SK-N-SH (cell line): Measurements from ENCODE around the gene ME3. TPM values are rescaled to one million over a fixed set of nuclear protein-coding genes. Genes with fewer than 3 reads are reported as not detected.

Source experiments
- CTCF ChIA-PET: fragments of 300-600, 350-600 bp; formaldehyde crosslinking; extraction: SDS; loops from one replicate; lab custom pipeline; 2021; lab: Yijun Ruan, JAX
- POLR2A ChIA-PET: fragments of 350-600 bp; sonication (Branson Sonifier 250); formaldehyde crosslinking; extraction: SDS; loops from one replicate; lab custom pipeline; 2020; ENCODE audit warnings: antibody characterized with exemption, inconsistent platforms; lab: Yijun Ruan, JAX
- DNase-seq: peaks from one replicate; pipeline ENCODE4 v3.0.0; 2012
- H2AFZ ChIP-seq: fragments of 200-600 bp; sonication (generic); 2 replicates; pipeline ENCODE4 v1.8.1; 2016; ENCODE audit warnings: antibody characterized with exemption, mild to moderate bottlenecking, low read depth
- H3F3A ChIP-seq: fragments of 200-600 bp; sonication (generic); replicated peaks from 2 replicates; pipeline ENCODE3; 2016; ENCODE audit warnings: antibody characterized with exemption, mild to moderate bottlenecking; ENCODE audit not compliant: insufficient read depth
- H3K27ac ChIP-seq, 2 experiments: fragments of 200-500 bp in 1 of 2; fragments of 200-600 bp in 1 of 2; sonication (Bioruptor generic) in 1 of 2; sonication (generic), shearing (Covaris generic) in 1 of 2; 2 replicates each; pipeline versions ENCODE4 v1.5.1 to v1.6.1; 2014 to 2016; ENCODE audit warnings: low read depth in 2 of 2, inconsistent platforms in 1 of 2, low read length in 1 of 2, mild to moderate bottlenecking in 1 of 2, mixed read lengths in 1 of 2
- H3K27me3 ChIP-seq: fragments of 200-600 bp; sonication (generic), shearing (Covaris generic); 2 replicates; pipeline ENCODE4 v1.6.1; 2016; ENCODE audit warnings: mixed run types; ENCODE audit not compliant: insufficient read depth
- H3K36me3 ChIP-seq, 2 experiments: fragments of 200-500 bp in 1 of 2; fragments of 200-600 bp in 1 of 2; sonication (Bioruptor generic) in 1 of 2; sonication (generic) in 1 of 2; replicated peaks in 1 of 2; 2 replicates each; pipeline versions ENCODE3 to v1.5.1; 2014 to 2016; ENCODE audit warnings: low read length in 1 of 2, mild to moderate bottlenecking in 1 of 2; ENCODE audit not compliant: insufficient read depth in 2 of 2, control insufficient read depth in 1 of 2
- H3K4me1 ChIP-seq, 2 experiments: fragments of 200-500 bp in 1 of 2; fragments of 200-600 bp in 1 of 2; sonication (Bioruptor generic) in 1 of 2; sonication (generic), shearing (Covaris generic) in 1 of 2; 2 replicates each; pipeline versions ENCODE4 v1.5.1 to v1.6.1; 2014 to 2016; ENCODE audit warnings: low read depth in 1 of 2, low read length in 1 of 2, mixed run types in 1 of 2; ENCODE audit not compliant: insufficient read depth in 2 of 2, control insufficient read depth in 1 of 2
- H3K4me2 ChIP-seq: fragments of 200-600 bp; sonication (generic), shearing (Covaris generic); 2 replicates; pipeline ENCODE4 v1.6.1; 2017; ENCODE audit warnings: mixed run types
- H3K4me3 ChIP-seq, 2 experiments: fragments of 200-500 bp in 1 of 2; fragments of 200-600 bp in 1 of 2; sonication (Bioruptor generic) in 1 of 2; sonication (generic), shearing (Covaris generic) in 1 of 2; 2 replicates each; pipeline versions ENCODE4 v1.5.1 to v1.8.1; 2014 to 2016; ENCODE audit warnings: low read depth in 2 of 2, inconsistent platforms in 1 of 2, low read length in 1 of 2, mild to moderate bottlenecking in 1 of 2, mixed read lengths in 1 of 2, moderate library complexity in 1 of 2
- H3K79me2 ChIP-seq: fragments of 200-600 bp; sonication (generic); 2 replicates; pipeline ENCODE4 v1.8.1; 2017; ENCODE audit warnings: mild to moderate bottlenecking; ENCODE audit not compliant: insufficient read depth
- H3K9ac ChIP-seq: fragments of 200-600 bp; sonication (generic); 2 replicates; pipeline ENCODE4 v1.6.1; 2017; ENCODE audit warnings: mixed run types
- H3K9me2 ChIP-seq: fragments of 200-600 bp; sonication (generic); 2 replicates; pipeline ENCODE4 v1.6.1; 2017; ENCODE audit warnings: mixed run types
- H3K9me3 ChIP-seq: fragments of 200-600 bp; sonication (generic); 2 replicates; pipeline ENCODE4 v1.6.1; 2017; ENCODE audit warnings: mixed run types, mild to moderate bottlenecking, moderate library complexity
- H4K20me1 ChIP-seq: fragments of 200-600 bp; sonication (generic); 2 replicates; pipeline ENCODE4 v1.6.1; 2017; ENCODE audit warnings: mild to moderate bottlenecking, mixed run types; ENCODE audit not compliant: insufficient read depth
- ELF1 ChIP-seq: IDR thresholded peaks from 2 replicates; pipeline ENCODE4 v1.4.0; 2012
- EP300 ChIP-seq, 2 experiments: IDR thresholded peaks; 2 replicates each; pipeline versions ENCODE4 v1.4.0 to v1.6.1; 2012; ENCODE audit warnings: borderline replicate concordance in 1 of 2, low read depth in 1 of 2, low read length in 1 of 2
- FOXJ3 ChIP-seq: sonication (generic); formaldehyde crosslinking; IDR thresholded peaks from 2 replicates; pipeline ENCODE4 v1.5.1; 2020; ENCODE audit warnings: mild to moderate bottlenecking, missing genetic modification reagents
- FOXM1 ChIP-seq: IDR thresholded peaks from 2 replicates; pipeline ENCODE4 v1.4.0; 2012; ENCODE audit warnings: low read depth, mild to moderate bottlenecking
- GABPA ChIP-seq: IDR thresholded peaks from 2 replicates; pipeline ENCODE4 v1.4.0; 2012; ENCODE audit warnings: low read depth, mild to moderate bottlenecking
- JUND ChIP-seq: IDR thresholded peaks from 2 replicates; pipeline ENCODE4 v1.4.0; 2012
- MEF2A ChIP-seq: IDR thresholded peaks from 2 replicates; pipeline ENCODE4 v1.4.0; 2012; ENCODE audit warnings: low read depth, borderline replicate concordance
- MXI1 ChIP-seq: IDR thresholded peaks from 2 replicates; pipeline ENCODE4 v1.6.1; 2012; ENCODE audit warnings: mild to moderate bottlenecking, low read depth, low read length, improper control_type of control experiment
- POLR2AphosphoS5 ChIP-seq: IDR thresholded peaks from 2 replicates; pipeline ENCODE4 v1.6.1; 2012; ENCODE audit warnings: low read depth, low read length
- RAD21 ChIP-seq: IDR thresholded peaks from 2 replicates; pipeline ENCODE4 v1.6.1; 2012; ENCODE audit warnings: mild to moderate bottlenecking, low read length
- RFX5 ChIP-seq: IDR thresholded peaks from 2 replicates; pipeline ENCODE4 v1.6.1; 2012; ENCODE audit warnings: mild to moderate bottlenecking, improper control_type of control experiment, low read length
- TAF1 ChIP-seq: IDR thresholded peaks from 2 replicates; pipeline ENCODE4 v1.6.1; 2012; ENCODE audit warnings: low read depth, mild to moderate bottlenecking, low read length, moderate library complexity, borderline replicate concordance
- TCF12 ChIP-seq: IDR thresholded peaks from 2 replicates; pipeline ENCODE4 v1.4.0; 2012
- WGBS: methylation state at CpG from one replicate; pipeline ENCODE4 v1.1.6; 2017; ENCODE audit warnings: low lambda C conversion rate; 5-methylcytosine and 5-hydroxymethylcytosine counted together
- polyA plus RNA-seq, 3 experiments: library from polyadenylated mRNA; depleted of rRNA; stranded (reverse); fragments of >200 nt; gene quantifications; 2 replicates each; pipeline ENCODE4 v1.2.3, GENCODE V29; 2012
- TF ChIP-seq, protein P1 (sequence below): IDR thresholded peaks from 2 replicates; pipeline ENCODE4 v1.4.0; 2012; ENCODE audit warnings: low read depth
- TF ChIP-seq, protein P2 (sequence below): IDR thresholded peaks from 2 replicates; pipeline ENCODE4 v1.6.1; 2012; ENCODE audit warnings: mild to moderate bottlenecking, low read depth, low read length, moderate library complexity
- TF ChIP-seq, protein P3 (sequence below): IDR thresholded peaks from 2 replicates; pipeline ENCODE4 v1.4.0; 2012; ENCODE audit warnings: low read depth, borderline replicate concordance

The ME3 gene
- polyA plus RNA-seq, 1 of the 3 experiments (the other 2 are of a cell fraction), result 22.0 TPM

DNA sequence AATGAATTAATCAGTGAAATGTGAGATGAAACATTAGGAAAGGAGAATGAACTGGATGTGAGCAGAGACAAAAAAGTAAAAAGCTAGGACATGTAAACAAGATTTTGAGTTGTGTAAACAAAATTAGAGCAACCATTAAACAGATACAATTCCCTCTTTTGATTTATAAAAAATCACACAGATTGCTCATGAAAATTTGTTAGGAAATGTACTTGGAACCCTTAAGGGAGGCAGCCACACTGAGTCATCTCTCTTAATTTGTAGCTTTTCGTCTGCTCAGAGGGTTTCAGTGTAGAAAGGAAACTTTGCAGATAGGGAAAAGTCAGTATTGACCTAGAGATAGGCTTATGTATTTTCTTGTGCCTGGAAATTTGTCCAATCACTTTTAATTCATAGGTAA, 49.6 kb upstream of the ME3 start:
- H3K9ac ChIP-seq, result peak overlapping the region; percentile 5; the same call in 1 of the 2 replicates

DNA sequence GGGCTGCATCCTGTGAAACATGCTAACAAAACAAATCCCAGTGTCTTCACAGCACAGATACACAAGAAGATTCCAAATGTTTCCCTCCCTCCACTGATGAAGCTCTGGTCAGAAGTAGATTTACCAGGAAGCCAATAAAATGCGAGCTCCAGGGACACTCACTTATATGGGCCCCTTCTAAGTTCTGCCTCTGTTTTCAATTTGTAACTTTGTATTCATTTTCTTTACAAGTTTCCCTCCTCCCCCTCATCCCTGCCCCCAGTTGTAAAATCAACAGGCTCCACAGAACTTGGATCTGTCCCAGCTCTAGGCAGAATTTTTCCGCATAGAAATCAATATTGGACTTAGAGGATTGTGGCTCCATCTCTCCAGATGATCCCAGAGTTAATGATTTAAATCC, 48.1 kb upstream of the ME3 start:
- ChIA-PET CTCF (no interaction called here), POLR2A (no interaction called here)
- H3K9ac ChIP-seq, result peak overlapping the region; percentile 48; the same call in 1 of the 2 replicates

More for the DNA sequence above, 49.6 kb upstream of the ME3 start:
- H2AFZ ChIP-seq, result no peak overlapping the region
- H3K36me3 ChIP-seq, result peaks cover 0 to 33% of the 10 kb centered on the region in 2 experiments
- H3F3A ChIP-seq, result peaks cover 36% of the 10 kb centered on the region
- 0 out of 2 replicates have a peak, but pooled peaks cover 8% of the 10 kb centered on the region for H3K79me2 ChIP-seq
- H3K9me2 ChIP-seq, result no peaks in the 10 kb centered on the region
- TF ChIP-seq ELF1, result no peak
- TF ChIP-seq EP300 (IDR thresholded peaks at IDR 0.05; ENCODE audit: borderline replicate concordance in 1 of 2, low read depth in 1 of 2, low read length in 1 of 2), result no peak
- TF ChIP-seq, protein P1, sequence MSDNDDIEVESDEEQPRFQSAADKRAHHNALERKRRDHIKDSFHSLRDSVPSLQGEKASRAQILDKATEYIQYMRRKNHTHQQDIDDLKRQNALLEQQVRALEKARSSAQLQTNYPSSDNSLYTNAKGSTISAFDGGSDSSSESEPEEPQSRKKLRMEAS, result no peak
- TF ChIP-seq POLR2AphosphoS5, result no peak
- no peak for TF ChIP-seq FOXJ3 (CRISPR knock-in tag)
- TF ChIP-seq TCF12, result no peak
- no peak for TF ChIP-seq RFX5
- TF ChIP-seq MXI1, result no peak
- no peak for TF ChIP-seq TAF1
- no peak for TF ChIP-seq GABPA
- TF ChIP-seq, protein P2, sequence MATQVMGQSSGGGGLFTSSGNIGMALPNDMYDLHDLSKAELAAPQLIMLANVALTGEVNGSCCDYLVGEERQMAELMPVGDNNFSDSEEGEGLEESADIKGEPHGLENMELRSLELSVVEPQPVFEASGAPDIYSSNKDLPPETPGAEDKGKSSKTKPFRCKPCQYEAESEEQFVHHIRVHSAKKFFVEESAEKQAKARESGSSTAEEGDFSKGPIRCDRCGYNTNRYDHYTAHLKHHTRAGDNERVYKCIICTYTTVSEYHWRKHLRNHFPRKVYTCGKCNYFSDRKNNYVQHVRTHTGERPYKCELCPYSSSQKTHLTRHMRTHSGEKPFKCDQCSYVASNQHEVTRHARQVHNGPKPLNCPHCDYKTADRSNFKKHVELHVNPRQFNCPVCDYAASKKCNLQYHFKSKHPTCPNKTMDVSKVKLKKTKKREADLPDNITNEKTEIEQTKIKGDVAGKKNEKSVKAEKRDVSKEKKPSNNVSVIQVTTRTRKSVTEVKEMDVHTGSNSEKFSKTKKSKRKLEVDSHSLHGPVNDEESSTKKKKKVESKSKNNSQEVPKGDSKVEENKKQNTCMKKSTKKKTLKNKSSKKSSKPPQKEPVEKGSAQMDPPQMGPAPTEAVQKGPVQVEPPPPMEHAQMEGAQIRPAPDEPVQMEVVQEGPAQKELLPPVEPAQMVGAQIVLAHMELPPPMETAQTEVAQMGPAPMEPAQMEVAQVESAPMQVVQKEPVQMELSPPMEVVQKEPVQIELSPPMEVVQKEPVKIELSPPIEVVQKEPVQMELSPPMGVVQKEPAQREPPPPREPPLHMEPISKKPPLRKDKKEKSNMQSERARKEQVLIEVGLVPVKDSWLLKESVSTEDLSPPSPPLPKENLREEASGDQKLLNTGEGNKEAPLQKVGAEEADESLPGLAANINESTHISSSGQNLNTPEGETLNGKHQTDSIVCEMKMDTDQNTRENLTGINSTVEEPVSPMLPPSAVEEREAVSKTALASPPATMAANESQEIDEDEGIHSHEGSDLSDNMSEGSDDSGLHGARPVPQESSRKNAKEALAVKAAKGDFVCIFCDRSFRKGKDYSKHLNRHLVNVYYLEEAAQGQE, result no peak
- TF ChIP-seq, protein P3, sequence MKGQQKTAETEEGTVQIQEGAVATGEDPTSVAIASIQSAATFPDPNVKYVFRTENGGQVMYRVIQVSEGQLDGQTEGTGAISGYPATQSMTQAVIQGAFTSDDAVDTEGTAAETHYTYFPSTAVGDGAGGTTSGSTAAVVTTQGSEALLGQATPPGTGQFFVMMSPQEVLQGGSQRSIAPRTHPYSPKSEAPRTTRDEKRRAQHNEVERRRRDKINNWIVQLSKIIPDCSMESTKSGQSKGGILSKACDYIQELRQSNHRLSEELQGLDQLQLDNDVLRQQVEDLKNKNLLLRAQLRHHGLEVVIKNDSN, result no peak
- TF ChIP-seq FOXM1, result no peak
- no peak overlapping the region for H3K4me3 ChIP-seq
- H3K4me2 ChIP-seq, result no peak overlapping the region
- WGBS, result 46% methylated on average over 1 of the region's 1 CpG
- H3K9me3 ChIP-seq, result peaks cover 11% of the 10 kb centered on the region
- no peaks in the 10 kb centered on the region for H3K27me3 ChIP-seq
- DNase-seq, result no peak
- POLR2A ChIA-PET, result no interaction called here
- peak overlapping the region in 1 of 2 experiments; percentile 94; a peak in 3 of 4 replicates for H3K27ac ChIP-seq
- CTCF ChIA-PET, result no interaction called here
- no peaks in the 10 kb centered on the region for H4K20me1 ChIP-seq
- peaks cover 0 to 18% of the 10 kb centered on the region in 2 experiments; a peak in 3 of 4 replicates for H3K4me1 ChIP-seq

More for the DNA sequence above, 48.1 kb upstream of the ME3 start:
- Histone ChIP-seq H3K4me3 (no peak overlapping the region), H3K9me2 (no peaks in the 10 kb centered on the region), H3K9me3 (peaks cover 11% of the 10 kb centered on the region), H3K4me1 (peaks cover 0 to 18% of the 10 kb centered on the region in 2 experiments; a peak in 2 of 4 replicates), H2AFZ (no peak overlapping the region), H3K27me3 (no peaks in the 10 kb centered on the region), H4K20me1 (no peaks in the 10 kb centered on the region), H3K27ac (peak overlapping the region; percentile 87 to 94), H3K36me3 (peaks cover 0 to 33% of the 10 kb centered on the region in 2 experiments), H3F3A (peaks cover 36% of the 10 kb centered on the region), H3K4me2 (peak overlapping the region; percentile 51), H3K79me2 (0 out of 2 replicates have a peak, but pooled peaks cover 8% of the 10 kb centered on the region)
- no peak for DNase-seq
- WGBS, result 76% methylated on average over 2 of the region's 2 CpGs
- TF ChIP-seq RAD21, result no peak
- TF ChIP-seq MEF2A, result no peak
- no peak for TF ChIP-seq GABPA
- TF ChIP-seq MXI1, result no peak
- TF ChIP-seq JUND, result no peak
